HG03565 (cell line): ENCODE measurements around the gene OR9Q1.
"Not testable (repeated sequence)": the region's sequence is repeated elsewhere in the genome, so short reads cannot be mapped to it uniquely, and the experiment has no call there.

Experiments
- ATAC-seq: cut with Tn5 transposase; IDR thresholded peaks from one replicate; pipeline ENCODE4 v1.9.1; 2021; ENCODE audit warnings: mild to moderate bottlenecking, moderate library complexity; ENCODE audit not compliant: unreplicated experiment

The OR9Q1 gene

GRCh38 chr11:58023435-58023931, at the start of gene OR9Q1:
Gene OR9Q1, plus strand, starts transcription at chr11:58023881. Its CDS starts 155,564 bp downstream, at chr11:58179445.
- no peak for ATAC-seq

GRCh38 chr11:57974132-57974531, 49.5 kb upstream of the OR9Q1 start:
- ATAC-seq: no peak

GRCh38 chr11:57974848-57975601, 48.7 kb upstream of the OR9Q1 start:
- ATAC-seq: no peak

- no peak for ATAC-seq
These were observed 46.0 kb upstream of the OR9Q1 start for GRCh38 chr11:57977709-57978108.

GRCh38 chr11:57978686-57979531, 44.8 kb upstream of the OR9Q1 start:
- no peak for ATAC-seq

GRCh38 chr11:57979532-57980079, 44.1 kb upstream of the OR9Q1 start:
- no peak for ATAC-seq

GRCh38 chr11:57980201-57980600, 43.5 kb upstream of the OR9Q1 start:
- ATAC-seq: no peak

GRCh38 chr11:57981536-57981935, 42.1 kb upstream of the OR9Q1 start:
- no peak for ATAC-seq

- ATAC-seq: no peak
These were observed 40.9 kb upstream of the OR9Q1 start for GRCh38 chr11:57982776-57983175.

- ATAC-seq: no peak
These were observed 40.5 kb upstream of the OR9Q1 start for GRCh38 chr11:57983191-57983590.

- not testable (repeated sequence) for ATAC-seq
These were observed 24.2 kb upstream of the OR9Q1 start for GRCh38 chr11:57999523-57999922.

GRCh38 chr11:58000021-58000420, 23.7 kb upstream of the OR9Q1 start:
- ATAC-seq: not testable (repeated sequence)

GRCh38 chr11:58000699-58001098, 23.0 kb upstream of the OR9Q1 start:
- ATAC-seq: no peak

GRCh38 chr11:58003036-58003435, 20.6 kb upstream of the OR9Q1 start:
- ATAC-seq: no peak

GRCh38 chr11:58003591-58003990, 20.1 kb upstream of the OR9Q1 start:
- ATAC-seq: no peak

- no peak for ATAC-seq
These were observed 19.0 kb upstream of the OR9Q1 start for GRCh38 chr11:58004664-58005063.

- no peak for ATAC-seq
These were observed 16.7 kb upstream of the OR9Q1 start for GRCh38 chr11:58006940-58007339.

GRCh38 chr11:58011771-58012170, 11.9 kb upstream of the OR9Q1 start:
- ATAC-seq: no peak

GRCh38 chr11:58024601-58025091, 965 bp downstream of the OR9Q1 start:
- ATAC-seq: no peak

- no peak for ATAC-seq
These were observed 3.7 kb downstream of the OR9Q1 start for GRCh38 chr11:58027341-58027740.

- ATAC-seq: no peak
These were observed 5.2 kb downstream of the OR9Q1 start for GRCh38 chr11:58028687-58029411.
